22Rv1 (cell line): ENCODE measurements around the gene LNP1.

Experiments
- ZFX ChIP-seq: fragments of 450-650 bp; IDR thresholded peaks from 2 replicates; pipeline ENCODE4 v1.6.1; 2017; ENCODE audit warnings: antibody characterized with exemption, borderline replicate concordance
- TF ChIP-seq, protein P1 (sequence below): fragments of 450-650 bp; IDR thresholded peaks from 2 replicates; pipeline ENCODE4 v1.5.1; 2017; ENCODE audit warnings: mild to moderate bottlenecking

DNA sequence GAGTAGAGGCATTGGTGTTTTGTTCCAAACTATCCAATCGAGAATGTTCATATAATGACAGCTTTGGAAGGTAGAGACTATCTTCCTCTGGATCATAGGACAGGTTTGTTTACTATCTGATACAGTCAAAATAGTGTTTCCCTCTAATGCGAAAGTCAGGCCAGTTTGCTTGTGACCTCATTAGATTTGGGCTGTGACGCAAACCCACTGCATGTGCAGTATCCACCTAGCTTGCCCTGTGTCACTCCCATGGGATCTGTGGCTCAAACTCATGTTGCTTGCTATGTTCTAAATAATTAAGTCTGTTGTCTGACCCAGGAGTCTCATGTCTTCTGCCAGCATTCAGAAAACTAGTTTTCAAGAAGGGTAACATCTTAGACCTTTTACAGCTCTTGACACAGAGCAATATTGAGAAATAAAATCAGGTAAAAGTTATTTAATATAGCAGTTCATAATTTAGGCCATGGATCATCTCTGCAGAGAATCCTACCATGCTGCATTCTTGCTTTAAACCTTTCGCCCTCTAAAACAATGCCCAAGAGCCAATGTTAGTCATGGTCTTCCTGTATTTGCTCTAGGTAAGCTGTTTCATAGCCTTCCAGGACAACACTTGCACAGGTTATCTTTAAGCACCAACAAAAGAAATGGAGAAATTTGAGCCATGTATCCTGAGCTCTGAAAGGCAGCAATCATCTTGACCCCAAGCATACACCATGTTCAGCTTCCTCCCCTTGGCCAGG lies 40.4 kb upstream of the LNP1 start:
- TF ChIP-seq, protein P1, sequence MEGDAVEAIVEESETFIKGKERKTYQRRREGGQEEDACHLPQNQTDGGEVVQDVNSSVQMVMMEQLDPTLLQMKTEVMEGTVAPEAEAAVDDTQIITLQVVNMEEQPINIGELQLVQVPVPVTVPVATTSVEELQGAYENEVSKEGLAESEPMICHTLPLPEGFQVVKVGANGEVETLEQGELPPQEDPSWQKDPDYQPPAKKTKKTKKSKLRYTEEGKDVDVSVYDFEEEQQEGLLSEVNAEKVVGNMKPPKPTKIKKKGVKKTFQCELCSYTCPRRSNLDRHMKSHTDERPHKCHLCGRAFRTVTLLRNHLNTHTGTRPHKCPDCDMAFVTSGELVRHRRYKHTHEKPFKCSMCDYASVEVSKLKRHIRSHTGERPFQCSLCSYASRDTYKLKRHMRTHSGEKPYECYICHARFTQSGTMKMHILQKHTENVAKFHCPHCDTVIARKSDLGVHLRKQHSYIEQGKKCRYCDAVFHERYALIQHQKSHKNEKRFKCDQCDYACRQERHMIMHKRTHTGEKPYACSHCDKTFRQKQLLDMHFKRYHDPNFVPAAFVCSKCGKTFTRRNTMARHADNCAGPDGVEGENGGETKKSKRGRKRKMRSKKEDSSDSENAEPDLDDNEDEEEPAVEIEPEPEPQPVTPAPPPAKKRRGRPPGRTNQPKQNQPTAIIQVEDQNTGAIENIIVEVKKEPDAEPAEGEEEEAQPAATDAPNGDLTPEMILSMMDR: no peak
- no peak for TF ChIP-seq ZFX
